Endothelial cell (in vitro differentiated cells): Measurements from ENCODE around the gene SLC6A12. TPM values are rescaled to one million over a fixed set of nuclear protein-coding genes. Genes with fewer than 3 reads are reported as not detected.

Source experiments
- DNase-seq: peaks from one replicate; pipeline ENCODE4 v3.0.0; 2021; ENCODE audit warnings: low spot score
- H3K27ac Mint-ChIP-seq: one replicate; pipeline ENCODE4 v1.8.0; 2021; ENCODE audit warnings: mixed read lengths, inconsistent platforms; ENCODE audit not compliant: unreplicated experiment
- H3K27me3 Mint-ChIP-seq: one replicate; pipeline ENCODE4 v1.8.0; 2021; ENCODE audit warnings: mild to moderate bottlenecking, moderate library complexity, mixed read lengths, inconsistent platforms; ENCODE audit not compliant: unreplicated experiment
- H3K36me3 Mint-ChIP-seq: one replicate; pipeline ENCODE4 v1.8.0; 2021; ENCODE audit warnings: mild to moderate bottlenecking, low read depth, mixed read lengths, inconsistent platforms; ENCODE audit not compliant: unreplicated experiment
- H3K4me1 Mint-ChIP-seq: one replicate; pipeline ENCODE4 v1.8.0; 2021; ENCODE audit warnings: mild to moderate bottlenecking, mixed read lengths, inconsistent platforms; ENCODE audit not compliant: unreplicated experiment
- H3K4me3 Mint-ChIP-seq: one replicate; pipeline ENCODE4 v1.8.0; 2021; ENCODE audit warnings: mild to moderate bottlenecking, mixed read lengths, inconsistent platforms; ENCODE audit not compliant: unreplicated experiment
- H3K9me3 Mint-ChIP-seq: one replicate; pipeline ENCODE4 v1.8.0; 2021; ENCODE audit warnings: mixed read lengths, inconsistent platforms; ENCODE audit not compliant: unreplicated experiment
- CTCF ChIP-seq: fragments of 200-600 bp; sonication (generic); IDR thresholded peaks from one replicate; pipeline ENCODE4 v1.5.0; 2021; ENCODE audit warnings: antibody characterized with exemption; ENCODE audit not compliant: unreplicated experiment
- long read RNA-seq: library from polyadenylated mRNA; unstranded; transcript quantifications from one replicate; pipeline ENCODE4 v2.0.0, GENCODE V29; 2020; ENCODE audit not compliant: unreplicated experiment
- total RNA-seq: library from RNA; stranded (reverse); fragmentation: NEBNext Ultra II Directional; extraction: Animal tissue kit (Norgen Biotek cat#: 25700); gene quantifications from one replicate; pipeline ENCODE4 v1.2.1, GENCODE V29; 2021; ENCODE audit not compliant: unreplicated experiment

The SLC6A12 gene
- total RNA-seq = 0.26 TPM
- long read RNA-seq = 0 reads

GRCh38 chr12:214003-214741 lies at the start of gene SLC6A12:
Gene SLC6A12, minus strand, starts transcription at chr12:214157. Its CDS starts 4,171 bp downstream, at chr12:209986.
- Mint-ChIP-seq H3K27ac (no peak within 1 kb of the TSS), H3K27me3 (peaks cover 8% of the 10 kb centered on the region)

GRCh38 chr12:263574-263973 lies 49.6 kb upstream of the SLC6A12 start:
- Mint-ChIP-seq H3K27me3 (peaks cover 1% of the 10 kb centered on the region), H3K4me1 (peaks cover 2% of the 10 kb centered on the region), H3K36me3 (no peaks in the 10 kb centered on the region), H3K9me3 (no peaks in the 10 kb centered on the region), H3K4me3 (no peak overlapping the region), H3K27ac (no peak overlapping the region)
- no peak for TF ChIP-seq CTCF
- no peak for DNase-seq

More at GRCh38 chr12:214003-214741, at the start of gene SLC6A12:
- no peak for TF ChIP-seq CTCF
- Mint-ChIP-seq H3K36me3 (no peaks in the 10 kb centered on the region), H3K4me1 (peaks cover 18% of the 10 kb centered on the region), H3K9me3 (no peaks in the 10 kb centered on the region), H3K4me3 (no peak within 1 kb of the TSS)
- no peak for DNase-seq

GRCh38 chr12:262817-263216 lies 48.9 kb upstream of the SLC6A12 start, which contains the start of gene SLC6A13:
Gene SLC6A13, minus strand, starts transcription at chr12:262836. Its CDS starts 2,784 bp downstream, at chr12:260052.
- Mint-ChIP-seq H3K36me3 (no peaks in the 10 kb centered on the region), H3K4me1 (no peaks in the 10 kb centered on the region), H3K4me3 (no peak within 1 kb of the TSS), H3K9me3 (no peaks in the 10 kb centered on the region), H3K27me3 (peaks cover 7% of the 10 kb centered on the region), H3K27ac (no peak within 1 kb of the TSS)
- DNase-seq = no peak
- no peak for TF ChIP-seq CTCF

- Mint-ChIP-seq H3K4me3 (no peak overlapping the region), H3K9me3 (no peaks in the 10 kb centered on the region), H3K27me3 (peaks cover 8% of the 10 kb centered on the region), H3K4me1 (no peaks in the 10 kb centered on the region), H3K27ac (no peak overlapping the region), H3K36me3 (no peaks in the 10 kb centered on the region)
- no peak for TF ChIP-seq CTCF
- DNase-seq = no peak
These were observed 48.2 kb upstream of the SLC6A12 start for GRCh38 chr12:262113-262512.

GRCh38 chr12:257521-258321 lies 43.8 kb upstream of the SLC6A12 start:
- no peak for DNase-seq
- Mint-ChIP-seq H3K27ac (no peak overlapping the region), H3K27me3 (peaks cover 8% of the 10 kb centered on the region)

More at GRCh38 chr12:257521-258321, 43.8 kb upstream of the SLC6A12 start:
- Mint-ChIP-seq H3K4me3 (no peak overlapping the region), H3K36me3 (no peaks in the 10 kb centered on the region), H3K9me3 (no peaks in the 10 kb centered on the region), H3K4me1 (peaks cover 21% of the 10 kb centered on the region)
- no peak for TF ChIP-seq CTCF
